Upper lobe of left lung (tissue), 4 donors: ENCODE results near the gene FLT3LG.

Experiments
- CTCF ChIP-seq, 6 experiments: fragments of 450-650 bp in 4 of 6; fragments of 200-600 bp in 2 of 6; sonication (generic) in 2 of 6; IDR thresholded peaks; one replicate each; pipeline ENCODE4 v1.5.1; 2016 to 2019; ENCODE audit warnings: antibody characterized with exemption in 6 of 6
- EP300 ChIP-seq, 4 donors: sonication (generic); formaldehyde crosslinking; IDR thresholded peaks; one replicate each; pipeline ENCODE4 v1.5.1; 2017; ENCODE audit warnings: antibody characterized with exemption in 4 of 4, control low read depth in 2 of 4
- POLR2A ChIP-seq, 4 donors: fragments of 450-650 bp; IDR thresholded peaks; one replicate each; pipeline ENCODE4 v1.5.1; 2016 to 2017; ENCODE audit warnings: antibody characterized with exemption in 4 of 4, mild to moderate bottlenecking in 2 of 4

DNA sequence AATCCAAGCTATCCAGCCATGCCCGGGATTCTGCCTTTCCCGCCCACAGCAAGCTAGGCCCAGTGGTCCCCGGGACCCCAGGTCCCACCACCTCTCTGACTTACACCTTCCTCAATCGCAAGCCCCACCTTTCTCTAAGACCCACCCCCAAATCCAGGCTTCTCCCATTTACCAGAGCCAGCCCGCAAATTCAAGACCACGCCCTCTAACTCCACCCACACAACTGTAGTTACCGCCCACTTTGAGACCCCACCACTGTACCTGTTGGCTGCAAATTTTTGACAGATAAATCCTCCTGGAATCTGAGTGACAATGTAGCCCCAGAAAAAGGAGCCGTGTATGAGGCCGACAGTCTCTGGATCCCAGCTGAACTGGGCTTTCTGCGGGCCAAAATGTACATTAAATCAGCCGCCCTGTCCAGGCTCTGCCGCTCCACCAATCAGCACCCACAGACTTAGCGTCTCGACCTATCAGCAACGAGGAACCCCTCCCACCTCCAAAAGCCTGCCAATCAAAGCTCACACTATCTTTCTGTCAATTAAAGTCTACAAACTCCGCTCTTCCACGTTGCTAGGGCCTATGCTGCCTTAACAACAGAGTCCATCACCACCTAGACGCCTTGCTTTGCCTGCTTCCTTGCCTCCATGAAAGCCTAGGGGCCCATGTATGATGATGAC lies 39.0 kb upstream of the FLT3LG start:
- TF ChIP-seq CTCF (IDR thresholded peaks at IDR 0.05) (no peak), EP300 (IDR thresholded peaks at IDR 0.05) (no peak), POLR2A (IDR thresholded peaks at IDR 0.05) (no peak)
